Activated naive CD4-positive, alpha-beta T cell treated with anti-CD3 and anti-CD28 coated beads, Interleukin-2, amount 50 U/mL, for 72 hours (primary cell): ENCODE data around the gene RNMT. TPM values are rescaled to one million over a fixed set of nuclear protein-coding genes. Genes with fewer than 3 reads are reported as not detected.
"Not testable (repeated sequence)": the region's sequence is repeated elsewhere in the genome, so short reads cannot be mapped to it uniquely, and the experiment has no call there.

Experiments used
- ATAC-seq, 2 donors: fragments of 150-1000 bp; cut with Tn5 transposase; 2 replicates each; pipeline ENCODE4 v1.10.0; 2021; ENCODE audit warnings: mild to moderate bottlenecking in 2 of 2, moderate library complexity in 2 of 2
- DNase-seq, 2 donors: peaks; one replicate each; pipeline ENCODE4 v3.0.0; 2021 to 2022; ENCODE audit warnings: low spot score in 2 of 2
- H3K27ac Mint-ChIP-seq, 2 donors: one replicate each; pipeline ENCODE4 v1.8.0; 2022; ENCODE audit warnings: mild to moderate bottlenecking in 2 of 2, mixed read lengths in 2 of 2
- H3K36me3 Mint-ChIP-seq, 2 donors: one replicate each; pipeline ENCODE4 v1.8.0; 2022; ENCODE audit warnings: mixed read lengths in 2 of 2
- H3K9me3 Mint-ChIP-seq, 2 donors: one replicate each; pipeline ENCODE4 v1.8.0; 2022; ENCODE audit warnings: mixed read lengths in 2 of 2
- total RNA-seq, 2 donors: library from RNA; stranded (reverse); gene quantifications; one replicate each; pipeline ENCODE4 v1.2.3, GENCODE V29; 2022

Gene RNMT
- total RNA-seq, 2 donors from 2014 or later = 30.7 to 65.3 TPM

DNA sequence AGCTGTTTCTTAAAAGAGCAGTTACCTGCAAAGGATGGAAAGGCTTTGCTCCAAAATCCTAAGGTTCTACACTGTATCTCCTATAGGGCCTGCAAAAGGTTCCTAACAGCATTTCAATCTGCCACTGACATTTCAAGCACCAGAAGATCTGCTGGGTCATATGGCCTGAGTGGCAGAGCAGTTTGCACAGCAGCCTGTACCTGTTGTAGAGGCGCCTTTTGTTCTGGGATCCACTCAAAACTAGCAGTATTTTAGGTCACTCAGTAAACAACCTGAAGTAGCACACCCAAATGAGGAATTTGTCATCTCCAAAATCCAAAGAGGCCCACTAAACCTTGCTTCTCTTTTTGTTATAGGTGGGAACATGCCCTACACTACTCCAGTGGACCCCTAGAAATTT, 6.3 kb upstream of the RNMT start:
- ATAC-seq (no peak), DNase-seq (no peak)
- Mint-ChIP-seq H3K9me3 (no peaks in the 10 kb centered on the region), H3K27ac (no peak overlapping the region), H3K36me3 (peaks cover 4 to 45% of the 10 kb centered on the region in 2 donors)

DNA sequence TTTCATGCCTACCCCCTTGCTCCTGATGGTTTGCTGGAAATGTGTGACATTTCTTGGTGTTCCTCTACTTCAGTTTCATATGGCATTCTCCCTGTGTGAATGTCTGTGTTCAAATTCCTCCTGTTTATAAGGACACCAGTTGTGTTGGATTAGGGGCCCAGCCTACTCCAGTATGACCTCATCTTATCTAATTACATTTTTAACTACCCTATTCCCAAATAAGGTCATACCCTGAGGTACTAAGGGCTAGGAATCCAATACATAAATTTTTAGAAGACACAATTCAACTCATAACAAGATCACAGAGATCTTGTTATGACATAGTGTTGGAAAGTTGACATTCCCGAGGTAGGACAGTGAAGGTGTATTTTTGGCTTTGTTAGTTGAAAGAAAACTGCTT, 5.6 kb upstream of the RNMT start:
- no peaks in the 10 kb centered on the region for H3K9me3 Mint-ChIP-seq
- H3K27ac Mint-ChIP-seq = no peak overlapping the region
- DNase-seq (no peak), ATAC-seq (no peak)
- H3K36me3 Mint-ChIP-seq = peaks cover 11 to 52% of the 10 kb centered on the region in 2 donors

GRCh38 chr18:13725566-13726231, 774 bp upstream of the RNMT start:
- DNase-seq (no peak), ATAC-seq (no peak)
- H3K9me3 Mint-ChIP-seq = no peaks in the 10 kb centered on the region
- H3K27ac Mint-ChIP-seq = peak overlapping the region; percentile 82 to 98
- H3K36me3 Mint-ChIP-seq = peaks cover 23 to 39% of the 10 kb centered on the region in 2 donors

GRCh38 chr18:13726972-13727331, 479 bp downstream of the RNMT start:
- Mint-ChIP-seq H3K36me3 (peaks cover 23 to 39% of the 10 kb centered on the region in 2 donors), H3K27ac (peak overlapping the region; percentile 98), H3K9me3 (no peaks in the 10 kb centered on the region)
- ATAC-seq (peak; percentile 7 to 30), DNase-seq (peak in 1 of 2 donors; percentile 56)

DNA sequence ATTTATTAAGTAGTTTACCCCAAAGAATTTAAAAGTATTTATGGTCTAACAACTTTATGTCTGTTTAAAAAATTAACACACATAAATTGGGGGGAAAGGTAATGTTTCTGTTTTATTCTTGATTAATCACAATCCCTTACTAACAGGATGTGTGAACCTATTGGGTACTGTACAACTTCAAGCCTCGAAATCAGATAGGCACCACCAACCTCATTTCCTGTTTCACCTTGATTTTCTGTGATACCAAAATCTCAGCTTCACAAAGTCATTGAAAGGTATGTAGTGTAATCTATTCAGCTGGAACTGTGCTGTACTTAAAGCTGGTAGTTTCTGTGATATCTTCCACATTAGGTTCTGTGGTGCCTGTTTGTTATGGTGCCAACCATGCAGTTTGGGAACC, 4.0 kb downstream of the RNMT start:
- DNase-seq (no peak), ATAC-seq (no peak)
- H3K27ac Mint-ChIP-seq = no peak overlapping the region
- no peaks in the 10 kb centered on the region for H3K9me3 Mint-ChIP-seq
- peaks cover 26 to 41% of the 10 kb centered on the region in 2 donors for H3K36me3 Mint-ChIP-seq

GRCh38 chr18:13735681-13736080, 9.2 kb downstream of the RNMT start:
- no peak for ATAC-seq
- H3K36me3 Mint-ChIP-seq = peaks cover 14 to 31% of the 10 kb centered on the region in 2 donors
- H3K9me3 Mint-ChIP-seq = no peaks in the 10 kb centered on the region
- DNase-seq = no peak
- no peak overlapping the region for H3K27ac Mint-ChIP-seq

- H3K27ac Mint-ChIP-seq = no peak overlapping the region
- DNase-seq (no peak), ATAC-seq (no peak)
- H3K9me3 Mint-ChIP-seq = no peaks in the 10 kb centered on the region
- peaks cover 20 to 61% of the 10 kb centered on the region in 2 donors for H3K36me3 Mint-ChIP-seq
Observed at GRCh38 chr18:13745696-13746095, 19.2 kb downstream of the RNMT start.

- H3K27ac Mint-ChIP-seq = no peak overlapping the region
- DNase-seq = no peak
- H3K9me3 Mint-ChIP-seq = no peaks in the 10 kb centered on the region
- H3K36me3 Mint-ChIP-seq = peaks cover 28 to 66% of the 10 kb centered on the region in 2 donors
- ATAC-seq = no peak
Observed at GRCh38 chr18:13746633-13747032, 20.2 kb downstream of the RNMT start.

GRCh38 chr18:13751599-13751998, 25.1 kb downstream of the RNMT start:
- ATAC-seq, DNase-seq, H3K27ac Mint-ChIP-seq, H3K9me3 Mint-ChIP-seq: not testable (repeated sequence)
- H3K36me3 Mint-ChIP-seq = peaks cover 43 to 71% of the 10 kb centered on the region in 2 donors

GRCh38 chr18:13756261-13756660, 29.8 kb downstream of the RNMT start:
- ATAC-seq (no peak), DNase-seq (no peak)
- H3K36me3 Mint-ChIP-seq = peaks cover 45 to 67% of the 10 kb centered on the region in 2 donors
- H3K9me3 Mint-ChIP-seq = no peaks in the 10 kb centered on the region
- no peak overlapping the region for H3K27ac Mint-ChIP-seq

GRCh38 chr18:13756671-13757070, 30.2 kb downstream of the RNMT start:
- ATAC-seq (no peak), DNase-seq (no peak)
- H3K27ac Mint-ChIP-seq = no peak overlapping the region
- H3K36me3 Mint-ChIP-seq = peaks cover 41 to 66% of the 10 kb centered on the region in 2 donors
- H3K9me3 Mint-ChIP-seq = no peaks in the 10 kb centered on the region

DNA sequence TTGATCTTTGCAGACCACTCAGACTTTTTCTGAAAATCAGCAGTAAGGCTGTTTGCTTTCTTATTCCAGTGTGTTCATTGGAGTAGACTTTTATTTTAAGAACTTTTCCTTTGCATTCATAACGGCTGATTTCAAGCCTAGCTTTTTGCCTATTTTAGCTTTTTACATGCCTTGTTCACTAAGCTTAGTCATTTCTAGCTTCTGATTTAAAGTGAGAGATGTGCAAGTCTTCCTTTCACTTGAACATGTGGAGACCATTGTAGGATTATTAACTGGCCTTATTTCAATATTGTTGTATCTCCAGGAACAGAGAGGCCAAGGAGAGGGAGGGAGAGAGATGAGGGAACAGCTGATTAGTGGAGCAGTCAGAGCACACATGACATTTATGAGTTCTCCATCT, 32.1 kb downstream of the RNMT start:
- no peak overlapping the region for H3K27ac Mint-ChIP-seq
- H3K36me3 Mint-ChIP-seq = peaks cover 61 to 82% of the 10 kb centered on the region in 2 donors
- ATAC-seq = no peak
- DNase-seq = no peak
- H3K9me3 Mint-ChIP-seq = peaks cover 5 to 6% of the 10 kb centered on the region in 2 donors

GRCh38 chr18:13760047-13760446, 33.6 kb downstream of the RNMT start:
- peaks cover 67 to 83% of the 10 kb centered on the region in 2 donors for H3K36me3 Mint-ChIP-seq
- ATAC-seq (no peak), DNase-seq (no peak)
- H3K27ac Mint-ChIP-seq = no peak overlapping the region
- H3K9me3 Mint-ChIP-seq = peaks cover 17% of the 10 kb centered on the region in 2 donors

DNA sequence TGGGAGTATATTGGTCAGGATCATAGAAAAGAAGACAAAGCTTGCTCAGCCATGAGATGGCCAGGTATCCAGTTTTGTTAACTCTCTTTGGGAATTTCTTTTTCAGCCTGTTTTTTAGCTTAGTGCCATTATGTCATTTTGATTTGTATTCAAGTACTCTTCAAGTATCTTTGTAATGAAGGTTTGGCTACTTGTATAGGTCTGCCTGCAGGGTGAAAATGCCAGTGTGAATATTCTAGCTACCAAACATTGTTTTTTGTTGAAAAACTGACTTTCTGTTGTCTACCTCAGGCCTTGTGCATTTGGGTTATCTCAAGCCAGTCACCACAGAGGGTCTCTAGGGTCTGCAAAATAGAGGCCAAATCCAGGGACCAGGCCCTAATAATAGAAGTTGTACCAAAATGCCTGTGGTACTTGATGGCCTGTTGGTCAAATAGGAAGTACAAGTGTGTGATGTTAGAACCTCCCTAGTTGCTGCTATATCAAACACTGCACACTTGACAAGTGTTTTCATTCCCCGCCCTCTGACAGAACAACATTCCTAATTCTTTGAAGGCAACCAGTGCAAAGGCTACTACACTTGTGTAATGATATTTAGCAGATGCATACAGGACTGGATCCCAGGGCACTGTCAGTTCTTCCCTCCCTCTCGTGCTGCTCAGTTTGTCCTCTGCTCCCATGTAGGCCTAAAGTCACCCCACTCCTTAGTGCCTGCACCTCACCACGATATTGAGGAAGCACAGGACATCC, 36.4 kb downstream of the RNMT start:
- DNase-seq = no peak
- Mint-ChIP-seq H3K27ac (no peak overlapping the region), H3K36me3 (peaks cover 57 to 68% of the 10 kb centered on the region in 2 donors), H3K9me3 (peaks cover 28 to 34% of the 10 kb centered on the region in 2 donors)
- no peak for ATAC-seq

DNA sequence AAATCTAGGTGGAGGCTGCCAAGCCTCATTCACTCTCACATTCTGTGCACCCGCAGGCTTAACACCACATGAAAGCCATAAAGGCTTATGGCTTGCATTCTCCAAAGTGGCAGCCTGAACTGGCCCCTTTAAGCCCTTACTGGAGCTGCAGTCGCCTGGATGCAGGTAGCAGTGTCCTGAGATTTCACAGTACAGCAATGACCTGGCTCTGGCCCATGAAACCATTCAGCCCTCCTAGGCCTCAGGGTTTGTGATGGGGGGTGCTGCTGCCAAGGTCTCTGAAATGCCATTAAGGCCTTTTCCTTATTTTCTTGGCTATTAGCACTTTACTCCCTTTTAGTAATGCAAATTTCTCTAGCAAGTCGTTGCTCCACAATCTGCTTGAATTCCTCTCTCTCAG, 48.6 kb downstream of the RNMT start:
- Mint-ChIP-seq H3K9me3 (peaks cover 0 to 13% of the 10 kb centered on the region in 2 donors), H3K36me3 (no peaks in the 10 kb centered on the region), H3K27ac (no peak overlapping the region)
- DNase-seq = no peak
- ATAC-seq = no peak

- Mint-ChIP-seq H3K27ac (no peak overlapping the region), H3K9me3 (no peaks in the 10 kb centered on the region), H3K36me3 (no peaks in the 10 kb centered on the region)
- ATAC-seq (no peak), DNase-seq (no peak)
Observed at GRCh38 chr18:13791181-13791580, 64.7 kb downstream of the RNMT start.

DNA sequence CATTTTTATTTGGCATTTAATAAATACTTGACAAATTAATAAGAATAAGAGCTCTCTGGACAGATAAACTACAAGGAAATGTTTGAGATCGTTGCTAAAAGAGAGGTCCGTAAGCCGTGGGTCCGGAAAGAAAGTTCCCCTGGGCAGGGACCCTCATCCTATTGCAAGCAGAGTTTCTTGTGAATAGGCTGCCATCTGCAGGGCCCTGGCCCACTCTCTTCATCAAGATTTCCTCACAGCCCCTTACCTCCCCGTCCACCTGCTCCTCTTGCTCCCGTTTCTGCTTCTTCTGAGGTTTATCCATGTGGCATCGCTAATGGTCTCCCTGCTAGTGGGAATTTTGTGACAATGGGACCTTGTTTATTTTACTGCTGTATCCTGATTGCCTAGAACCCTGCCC, 67.3 kb downstream of the RNMT start:
- no peak overlapping the region for H3K27ac Mint-ChIP-seq
- no peaks in the 10 kb centered on the region for H3K9me3 Mint-ChIP-seq
- DNase-seq (no peak), ATAC-seq (no peak)
- H3K36me3 Mint-ChIP-seq = no peaks in the 10 kb centered on the region

DNA sequence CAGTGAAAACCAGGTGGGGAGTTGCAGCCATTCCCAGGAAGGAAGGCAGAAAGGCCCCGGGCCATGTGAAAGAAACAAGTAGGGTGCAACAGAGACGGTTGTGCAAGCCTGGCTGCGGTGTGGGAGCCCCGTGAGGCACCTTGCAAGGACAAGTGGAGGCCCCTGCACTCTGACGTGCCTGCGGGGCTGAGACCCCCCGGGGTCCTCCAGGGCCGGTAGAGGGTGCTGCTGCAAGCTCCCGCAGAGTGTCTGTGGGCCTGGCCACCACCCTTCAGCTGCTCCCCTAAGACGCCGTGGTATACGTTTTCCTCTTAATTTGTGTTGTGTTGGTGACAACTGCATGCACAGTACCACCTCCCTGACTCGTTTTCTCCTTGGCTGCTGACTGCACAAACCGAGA, 70.0 kb downstream of the RNMT start:
- no peaks in the 10 kb centered on the region for H3K36me3 Mint-ChIP-seq
- H3K27ac Mint-ChIP-seq = no peak overlapping the region
- ATAC-seq = no peak

More for the DNA sequence above, 70.0 kb downstream of the RNMT start:
- no peak for DNase-seq
- H3K9me3 Mint-ChIP-seq = no peaks in the 10 kb centered on the region
